ENCODE measurements around the gene TRIM29.

GRCh38 chr11:120182790-120183491, 45.0 kb upstream of the TRIM29 start:
- TF ChIP-seq ZFP30 (CRISPR knock-in tag; IDR thresholded peaks at IDR 0.05) (no peak), CSDC2 (CRISPR knock-in tag; IDR thresholded peaks at IDR 0.05) (no peak), ZNF565 (CRISPR knock-in tag; conservative IDR thresholded peaks at IDR 0.05; ENCODE audit: low read depth) (no peak)

Data from SK-N-SH treated with all-trans-retinoic acid at 6 μM for 48 hours (cell line).